ENCODE measurements around the gene CD37.

The CD37 gene

DNA sequence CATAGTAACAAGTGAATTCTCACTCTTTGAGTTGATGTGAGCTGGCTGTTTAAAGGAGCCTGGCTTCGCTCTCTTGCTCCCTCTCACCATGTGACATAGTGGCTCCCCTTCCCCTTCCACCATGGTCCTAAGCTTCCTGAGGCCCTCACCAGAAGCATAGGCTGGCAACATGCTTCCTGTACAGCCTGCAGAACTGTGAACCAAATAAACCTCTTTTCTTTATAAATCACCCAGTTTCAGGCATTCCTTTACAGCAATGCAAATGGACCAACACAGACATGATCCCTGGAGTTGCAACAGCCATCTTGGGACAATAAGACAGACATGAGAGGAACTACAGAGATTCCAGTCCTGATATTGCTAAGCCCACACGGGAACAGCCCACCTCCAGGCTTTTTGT, 14.4 kb downstream of the CD37 start:
- Mint-ChIP-seq H3K4me1 (peaks cover 9% of the 10 kb centered on the region), H3K27ac (no peak overlapping the region), H3K27me3 (no peaks in the 10 kb centered on the region), H3K9me3 (no peaks in the 10 kb centered on the region), H3K4me3 (no peak overlapping the region)
- ATAC-seq: no peak
- DNase-seq: no peak

GRCh38 chr19:49355909-49356353, 20.7 kb downstream of the CD37 start:
- Mint-ChIP-seq H3K27me3 (peaks cover 29% of the 10 kb centered on the region), H3K27ac (peak overlapping the region in 1 of 2 donors; percentile 76), H3K4me1 (peaks cover 17% of the 10 kb centered on the region), H3K4me3 (peak overlapping the region in 1 of 2 donors; percentile 18), H3K9me3 (no peaks in the 10 kb centered on the region)
- DNase-seq (no peak), ATAC-seq (no peak)

- Mint-ChIP-seq H3K4me1 (peaks cover 17% of the 10 kb centered on the region), H3K4me3 (no peak overlapping the region), H3K9me3 (no peaks in the 10 kb centered on the region), H3K27ac (no peak overlapping the region), H3K27me3 (peaks cover 29% of the 10 kb centered on the region)
- DNase-seq (no peak), ATAC-seq (no peak)
Observed at GRCh38 chr19:49356382-49356781, 21.2 kb downstream of the CD37 start.

- H3K27ac Mint-ChIP-seq: peak overlapping the region in 1 of 2 donors; percentile 83
Observed at GRCh38 chr19:49357186-49357585, 22.0 kb downstream of the CD37 start.

DNA sequence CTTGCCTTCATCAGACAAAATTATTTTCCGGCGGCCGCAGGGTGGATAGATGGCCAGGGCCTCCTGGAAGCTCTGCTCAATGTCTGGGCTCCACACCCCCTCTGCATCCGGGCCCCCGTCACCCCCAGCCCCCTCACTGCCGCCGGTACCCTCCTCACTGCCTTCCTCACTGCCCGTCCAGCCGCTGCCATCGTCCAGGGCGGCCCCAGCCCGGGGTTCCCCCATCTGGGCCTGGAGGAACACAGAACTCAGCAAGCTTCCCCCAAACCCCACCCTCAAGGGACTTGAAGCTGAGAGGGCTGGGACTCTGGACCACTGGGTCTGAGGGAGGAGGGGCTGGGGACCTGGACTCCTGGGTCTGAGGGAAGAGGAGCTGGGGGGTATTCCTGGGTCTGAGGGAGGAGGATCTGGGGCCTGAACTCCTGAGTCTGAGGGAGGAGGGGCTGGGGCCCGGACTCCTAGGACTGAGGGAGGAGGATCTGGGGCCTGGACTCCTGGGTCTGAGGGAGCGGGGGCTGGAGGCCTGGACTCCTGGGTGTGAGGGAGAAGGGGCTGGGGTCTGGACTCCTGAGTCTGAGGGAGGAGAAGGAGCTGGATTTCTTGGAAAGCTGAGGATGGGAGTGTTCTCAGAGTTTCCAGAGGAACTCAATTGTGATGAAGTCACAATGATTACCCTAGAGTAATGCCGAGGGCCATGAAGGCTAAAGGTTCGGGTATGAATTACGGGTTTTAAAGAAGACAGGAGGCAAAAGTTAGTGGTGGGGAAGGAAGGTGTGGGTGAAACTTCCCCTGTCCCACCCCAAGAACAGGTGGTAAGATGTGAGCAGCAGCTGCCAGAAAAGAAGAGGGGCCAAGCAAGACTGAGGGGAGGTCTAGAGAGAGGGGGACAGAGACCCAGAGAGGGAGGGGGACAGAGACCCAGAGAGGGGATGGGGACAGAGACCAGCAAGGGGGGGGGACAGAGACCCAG, 24.9 kb downstream of the CD37 start:
- no peak for ATAC-seq
- H3K27ac Mint-ChIP-seq: peak overlapping the region in 1 of 2 donors; percentile 51

More at GRCh38 chr19:49357186-49357585, 22.0 kb downstream of the CD37 start:
- Mint-ChIP-seq H3K4me3 (no peak overlapping the region), H3K27me3 (peaks cover 29% of the 10 kb centered on the region), H3K4me1 (peaks cover 17% of the 10 kb centered on the region), H3K9me3 (no peaks in the 10 kb centered on the region)
- DNase-seq: no peak
- ATAC-seq: no peak

GRCh38 chr19:49361438-49362047, 26.3 kb downstream of the CD37 start:
- DNase-seq: no peak

More for the DNA sequence above, 24.9 kb downstream of the CD37 start:
- Mint-ChIP-seq H3K9me3 (no peaks in the 10 kb centered on the region), H3K27me3 (peaks cover 24% of the 10 kb centered on the region), H3K4me1 (peaks cover 16% of the 10 kb centered on the region), H3K4me3 (no peak overlapping the region)
- DNase-seq: no peak

GRCh38 chr19:49362048-49362928, 27.1 kb downstream of the CD37 start, which contains the start of gene TEAD2:
TSS of gene TEAD2 (minus strand) at chr19:49362416. CDS start at chr19:49360075, 2,341 bp downstream.
- ATAC-seq: peak; percentile 18
- Mint-ChIP-seq H3K4me1 (no peaks in the 10 kb centered on the region), H3K9me3 (no peaks in the 10 kb centered on the region), H3K27ac (no peak within 1 kb of the TSS), H3K4me3 (peak within 1 kb of the TSS in 1 of 2 donors; percentile 36), H3K27me3 (peaks cover 10% of the 10 kb centered on the region)
- peak in 1 of 2 donors; percentile 30 for DNase-seq

More at GRCh38 chr19:49361438-49362047, 26.3 kb downstream of the CD37 start:
- H3K4me1 Mint-ChIP-seq: peaks cover 2% of the 10 kb centered on the region
- peak overlapping the region in 1 of 2 donors; percentile 36 for H3K4me3 Mint-ChIP-seq
- H3K27me3 Mint-ChIP-seq: peaks cover 10% of the 10 kb centered on the region
- H3K27ac Mint-ChIP-seq: no peak overlapping the region
- ATAC-seq: peak; percentile 4
- no peaks in the 10 kb centered on the region for H3K9me3 Mint-ChIP-seq

- H3K27ac Mint-ChIP-seq: no peak overlapping the region
- peak in 1 of 2 donors; percentile 32 for DNase-seq
- no peak for ATAC-seq
- H3K9me3 Mint-ChIP-seq: no peaks in the 10 kb centered on the region
- no peak overlapping the region for H3K4me3 Mint-ChIP-seq
- no peaks in the 10 kb centered on the region for H3K4me1 Mint-ChIP-seq
- peaks cover 8% of the 10 kb centered on the region for H3K27me3 Mint-ChIP-seq
Observed at GRCh38 chr19:49362929-49363267, 27.7 kb downstream of the CD37 start.

DNA sequence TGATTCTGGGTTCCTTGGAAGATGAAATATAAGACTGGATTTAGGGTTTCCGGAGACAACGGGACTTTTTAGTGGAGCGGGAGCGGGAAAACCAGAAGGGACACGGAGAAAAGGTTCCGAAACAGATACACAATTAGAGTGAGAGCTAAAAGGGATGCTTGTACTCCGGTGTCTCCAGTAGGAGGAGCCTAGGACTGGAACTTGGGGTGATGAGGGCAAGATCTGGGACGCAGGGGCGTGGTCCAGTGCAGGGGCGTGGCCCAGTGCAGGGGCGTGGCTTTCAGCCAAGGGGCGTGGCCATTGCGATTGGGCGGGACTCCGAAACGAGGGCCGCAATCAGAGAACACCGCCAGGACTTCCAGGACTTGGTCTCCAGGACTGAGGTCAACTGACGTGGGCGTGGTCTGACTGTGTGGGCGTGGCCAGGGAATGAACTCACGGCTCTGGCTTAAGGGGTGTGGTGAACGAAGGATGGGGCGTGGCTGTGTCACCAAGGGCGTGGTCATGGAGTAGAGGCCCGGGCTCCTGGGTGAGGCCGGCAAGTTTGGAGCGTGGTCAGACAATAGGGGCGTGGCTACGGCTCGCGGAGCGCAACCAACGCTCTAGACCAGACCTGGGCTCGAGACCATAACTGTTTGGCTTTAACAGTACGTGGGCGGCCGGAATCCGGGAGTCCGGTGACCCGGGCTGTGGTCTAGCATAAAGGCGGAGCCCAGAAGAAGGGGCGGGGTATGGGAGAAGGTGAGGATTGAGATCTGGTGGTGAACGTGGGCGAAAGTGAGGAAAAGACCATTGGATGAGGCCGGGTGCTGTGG, 28.3 kb downstream of the CD37 start, which contains the start of gene DKKL1:
TSS of gene DKKL1 (plus strand) at position 610 of the 815 bp plus-strand sequence. CDS start at position 732, 122 bp downstream.
- no peak within 1 kb of the TSS for H3K4me3 Mint-ChIP-seq
- no peaks in the 10 kb centered on the region for H3K4me1 Mint-ChIP-seq
- DNase-seq: peak; percentile 82 to 89
- no peak within 1 kb of the TSS for H3K27ac Mint-ChIP-seq
- H3K9me3 Mint-ChIP-seq: no peaks in the 10 kb centered on the region
- peak; percentile 88 for ATAC-seq
- peaks cover 8% of the 10 kb centered on the region for H3K27me3 Mint-ChIP-seq

- no peak overlapping the region for H3K27ac Mint-ChIP-seq
- H3K9me3 Mint-ChIP-seq: peaks cover 0 to 5% of the 10 kb centered on the region in 2 donors
- no peak for ATAC-seq
- H3K27me3 Mint-ChIP-seq: peaks cover 9% of the 10 kb centered on the region
- no peak overlapping the region for H3K4me3 Mint-ChIP-seq
- H3K4me1 Mint-ChIP-seq: no peaks in the 10 kb centered on the region
- no peak for DNase-seq
Observed at GRCh38 chr19:49364083-49364737, 29.0 kb downstream of the CD37 start.

- H3K27ac Mint-ChIP-seq: no peak overlapping the region
- no peaks in the 10 kb centered on the region for H3K4me1 Mint-ChIP-seq
- ATAC-seq (no peak), DNase-seq (no peak)
- no peak overlapping the region for H3K4me3 Mint-ChIP-seq
- H3K27me3 Mint-ChIP-seq: peaks cover 15% of the 10 kb centered on the region
- H3K9me3 Mint-ChIP-seq: peaks cover 0 to 14% of the 10 kb centered on the region in 2 donors
Observed at GRCh38 chr19:49366110-49366509, 30.9 kb downstream of the CD37 start.

GRCh38 chr19:49368711-49369358, 33.6 kb downstream of the CD37 start:
- Mint-ChIP-seq H3K4me1 (no peaks in the 10 kb centered on the region), H3K4me3 (no peak overlapping the region), H3K27me3 (peaks cover 15% of the 10 kb centered on the region), H3K27ac (no peak overlapping the region), H3K9me3 (peaks cover 0 to 14% of the 10 kb centered on the region in 2 donors)
- DNase-seq (no peak), ATAC-seq (no peak)

DNA sequence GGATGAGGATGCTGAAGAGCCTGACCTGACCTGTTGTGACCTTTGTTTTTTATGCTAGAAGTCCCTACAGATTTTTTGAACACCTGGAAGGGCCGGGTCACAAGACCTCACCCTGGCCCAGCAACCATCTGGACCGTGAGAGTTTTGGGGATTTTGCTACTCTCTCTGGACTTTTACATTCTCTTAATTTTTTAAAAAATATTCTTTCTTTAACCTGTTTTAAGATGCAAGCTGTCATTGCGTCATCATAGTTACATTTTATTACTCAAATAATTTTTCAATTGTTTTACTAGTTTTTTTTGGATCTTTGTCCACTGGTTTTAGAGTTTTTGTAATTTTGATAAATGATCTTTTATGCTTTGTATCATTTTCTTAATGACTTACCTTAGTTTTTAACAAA, 36.0 kb downstream of the CD37 start:
- H3K27ac Mint-ChIP-seq: no peak overlapping the region
- no peak for DNase-seq
- H3K4me1 Mint-ChIP-seq: no peaks in the 10 kb centered on the region
- no peak overlapping the region for H3K4me3 Mint-ChIP-seq
- no peak for ATAC-seq
- peaks cover 15% of the 10 kb centered on the region for H3K27me3 Mint-ChIP-seq
- H3K9me3 Mint-ChIP-seq: peaks cover 0 to 14% of the 10 kb centered on the region in 2 donors
